ENCODE data around the gene SLC66A2. TPM values are rescaled to one million over a fixed set of nuclear protein-coding genes. Genes with fewer than 3 reads are reported as not detected.
A peak's percentile ranks its signal among the peaks of the same experiment; 100 is the strongest.
"Not testable (repeated sequence)": the region's sequence is repeated elsewhere in the genome, so short reads cannot be mapped to it uniquely, and the experiment has no call there.

SLC66A2 gene
- 33.2 and 47.3 TPM in 2 replicates for total RNA-seq

DNA sequence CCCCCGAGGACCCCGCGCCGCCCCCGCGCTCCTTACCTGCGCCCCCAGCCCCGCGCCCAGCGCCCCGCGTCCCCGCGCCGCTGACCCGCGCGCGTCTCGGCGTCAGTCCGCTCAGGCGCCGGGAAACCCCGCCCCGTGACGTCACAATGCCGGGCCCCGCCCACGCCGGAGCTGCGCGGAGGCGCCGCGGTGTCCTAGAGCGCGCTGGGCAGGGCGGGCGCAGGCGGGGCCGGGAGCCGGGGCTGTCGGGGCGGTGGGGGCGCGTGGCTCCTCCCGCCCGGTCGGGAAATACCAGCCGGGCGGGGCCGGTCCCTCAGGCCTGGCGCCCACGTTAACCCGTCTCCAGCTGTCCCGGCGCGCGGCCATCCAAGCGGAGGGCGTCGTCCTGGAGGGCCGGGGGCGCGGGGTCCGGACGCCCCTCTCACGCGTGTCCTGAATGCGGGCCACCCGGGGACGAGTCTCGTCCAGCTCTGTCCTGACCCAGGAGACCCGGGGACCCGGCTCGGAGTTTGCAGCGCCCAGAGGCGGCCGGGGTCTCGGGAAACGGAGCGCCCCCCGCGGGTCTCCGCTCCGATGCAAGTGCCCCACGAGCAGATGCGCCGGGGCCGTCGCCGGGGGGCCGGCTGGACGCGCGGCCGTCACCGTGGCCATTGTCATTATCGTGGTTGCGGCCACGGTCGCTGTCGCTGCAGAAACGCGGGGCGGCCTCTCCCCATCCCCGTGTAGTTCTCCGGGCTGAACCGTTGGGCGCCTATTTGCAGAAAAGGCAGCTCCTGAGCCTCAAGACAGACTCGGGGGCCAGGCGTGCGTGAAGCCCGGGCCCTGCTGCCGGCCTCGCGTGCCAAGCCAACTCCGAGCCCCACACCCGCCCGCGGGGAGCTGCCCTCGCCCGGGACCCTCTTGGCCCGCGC lies at the start of gene SLC66A2:
Gene SLC66A2, minus strand, starts transcription at position 109 of the 911 bp plus-strand sequence. CDS start 727 bp downstream, outside the sequence.
- peak; percentile 65 to 88 for DNase-seq (ENCODE audit: low read depth in 2 of 2)

DNA sequence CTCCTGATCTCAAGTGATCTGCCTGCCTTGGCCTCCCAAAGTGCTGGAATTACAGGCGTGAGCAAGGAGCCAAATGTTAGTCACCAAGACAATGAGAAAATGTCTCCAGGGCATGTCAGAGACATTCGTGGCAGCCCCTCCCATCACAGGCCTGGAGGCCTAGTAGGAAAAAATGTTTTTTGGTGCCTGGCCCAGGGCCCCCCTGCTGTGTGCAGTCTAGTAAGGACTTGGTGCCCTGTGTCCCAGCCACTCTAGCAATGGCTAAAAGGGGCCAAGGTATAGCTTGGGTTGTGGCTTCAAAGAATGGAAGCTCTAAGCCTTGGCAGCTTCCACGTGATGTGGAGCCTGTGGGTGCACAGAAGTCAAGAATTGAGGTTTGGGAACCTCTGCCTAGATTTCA lies 49.4 kb upstream of the SLC66A2 start:
- DNase-seq (ENCODE audit: low read depth in 2 of 2), result no peak

DNA sequence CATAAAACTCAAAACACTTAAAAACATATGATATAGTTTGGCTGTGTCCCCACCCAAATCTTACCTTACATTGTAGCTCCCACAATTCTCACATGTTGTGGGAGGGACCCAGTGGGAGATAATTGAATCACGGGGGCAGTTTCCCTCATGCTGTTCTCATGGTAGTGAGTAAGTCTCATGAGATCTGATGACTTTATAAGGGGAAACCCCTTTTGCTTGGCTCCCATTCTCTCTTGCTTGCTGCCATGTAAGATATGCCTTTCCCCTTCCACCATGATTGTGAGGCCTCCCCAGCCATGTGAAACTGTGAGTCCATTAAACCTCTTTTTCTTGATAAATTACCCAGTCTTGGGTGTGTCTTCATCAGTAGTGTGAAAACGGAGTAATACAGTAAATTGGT lies 48.2 kb upstream of the SLC66A2 start:
- DNase-seq (ENCODE audit: low read depth in 2 of 2), result not testable (repeated sequence)

DNA sequence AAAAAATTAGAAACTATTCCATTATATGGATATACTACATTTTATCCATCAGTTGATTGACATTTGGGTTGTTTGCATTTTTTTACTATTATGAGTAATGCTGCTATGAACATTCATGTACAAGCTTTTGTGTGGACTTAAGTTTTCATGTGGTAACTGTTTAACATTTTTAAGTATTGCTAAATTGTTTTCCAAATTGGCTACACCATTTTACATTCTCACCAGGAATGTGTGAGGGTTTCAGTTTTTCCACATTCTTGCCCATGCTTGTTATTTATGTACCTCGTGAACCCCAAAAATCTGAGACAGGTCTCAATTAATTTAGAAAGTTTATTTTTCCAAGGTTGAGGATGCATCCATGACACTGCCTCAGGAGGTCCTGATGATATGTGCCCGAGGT lies 40.0 kb upstream of the SLC66A2 start:
- DNase-seq (ENCODE audit: low read depth in 2 of 2), result no peak

DNA sequence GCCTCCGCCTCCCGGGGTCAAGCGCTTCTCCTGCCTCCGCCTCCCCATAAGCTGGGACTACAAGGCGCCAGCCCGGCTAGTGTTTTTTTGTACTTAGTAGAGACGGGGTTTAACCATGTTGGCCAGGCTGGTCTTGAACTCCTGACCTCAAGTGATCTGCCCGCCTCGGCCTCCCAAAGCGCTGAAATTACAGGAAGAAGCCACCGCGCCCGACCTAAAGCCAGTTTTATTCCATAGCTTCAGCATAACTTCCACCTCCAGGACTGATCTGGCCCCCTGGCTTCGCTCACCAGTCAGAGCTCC lies 37.7 kb upstream of the SLC66A2 start:
- DNase-seq (ENCODE audit: low read depth in 2 of 2), result no peak

DNA sequence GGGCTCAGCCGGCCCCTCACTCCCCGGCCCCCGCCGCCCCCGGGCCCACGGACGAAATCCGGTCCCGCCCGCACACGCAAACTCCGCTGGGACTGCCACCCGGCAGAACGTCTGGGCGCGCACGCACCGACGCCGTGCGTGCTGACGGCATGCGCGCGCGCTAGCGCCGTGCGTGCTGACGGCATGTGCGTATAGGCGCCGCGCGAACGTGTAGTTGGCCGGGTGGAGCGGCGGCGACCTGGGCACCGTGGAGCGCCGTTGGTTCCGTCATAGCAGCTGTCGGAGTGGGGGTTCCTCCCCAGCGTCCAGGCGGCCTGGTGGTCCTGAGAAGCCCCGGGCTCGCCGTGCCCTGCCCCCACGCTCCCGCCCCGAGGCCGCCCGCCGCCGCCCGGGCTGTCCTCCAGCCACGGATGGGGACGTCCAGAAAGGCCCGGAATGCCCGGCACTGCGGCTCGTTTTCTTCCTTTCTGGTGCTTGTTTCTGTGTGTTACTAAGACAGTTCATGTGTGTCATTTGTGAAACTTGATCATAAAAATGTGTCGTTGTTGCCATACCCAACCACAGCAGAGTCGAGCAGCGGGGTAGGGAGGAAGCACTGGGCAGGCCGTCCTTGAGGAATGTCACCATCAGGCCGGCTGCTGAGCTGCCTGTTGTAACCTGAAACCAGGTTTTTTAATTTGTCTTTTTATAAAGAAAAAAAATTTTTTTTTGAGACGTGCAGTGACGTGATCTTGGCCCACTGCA lies 37.2 kb upstream of the SLC66A2 start, which contains the start of gene TXNL4A:
Gene TXNL4A, minus strand, starts transcription at position 113 of the 744 bp plus-strand sequence. CDS start 171 bp downstream, outside the sequence.
- DNase-seq (ENCODE audit: low read depth in 2 of 2), result peak; percentile 80 to 95

DNA sequence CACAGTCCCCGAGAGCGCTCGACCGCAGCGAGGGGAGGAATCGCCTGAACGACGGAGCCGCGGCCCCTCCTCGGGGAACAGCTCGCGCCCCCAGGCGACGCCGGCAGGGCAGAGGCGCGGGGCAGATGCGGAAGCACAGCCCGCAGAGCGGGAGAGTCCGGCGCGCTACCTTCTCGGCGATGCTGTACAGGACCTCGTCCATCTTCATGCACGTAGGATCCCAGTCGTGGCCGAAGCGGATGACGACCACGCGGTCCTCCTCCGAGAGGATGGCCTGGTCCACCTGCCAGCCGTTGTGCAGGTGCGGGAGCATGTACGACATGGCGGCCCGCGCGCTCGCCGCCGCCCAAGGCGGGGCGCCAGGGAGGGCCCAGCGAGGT lies 36.6 kb upstream of the SLC66A2 start:
- peak in 1 of 2 donors; percentile 72 for DNase-seq (ENCODE audit: low read depth in 2 of 2)

DNA sequence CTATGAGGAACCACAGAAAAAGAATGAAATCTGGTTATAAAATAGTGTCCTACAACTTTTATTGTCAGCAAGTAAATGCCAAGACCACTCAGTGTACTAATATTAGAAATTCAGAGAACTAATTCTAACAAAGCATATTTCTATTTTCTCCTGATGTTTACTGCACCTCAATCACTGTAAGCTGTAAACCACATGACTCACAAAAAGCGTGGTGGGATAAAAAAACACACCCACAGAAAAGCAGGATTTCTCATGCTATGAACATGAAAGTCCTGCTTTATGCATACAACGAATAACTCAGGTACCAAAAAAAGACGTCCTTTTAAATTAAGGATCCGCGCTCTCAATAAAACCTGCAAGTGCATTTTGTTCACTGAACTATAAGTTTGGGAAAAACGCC lies 36.1 kb upstream of the SLC66A2 start:
- peak in 1 of 2 donors; percentile 37 for DNase-seq (ENCODE audit: low read depth in 2 of 2)

DNA sequence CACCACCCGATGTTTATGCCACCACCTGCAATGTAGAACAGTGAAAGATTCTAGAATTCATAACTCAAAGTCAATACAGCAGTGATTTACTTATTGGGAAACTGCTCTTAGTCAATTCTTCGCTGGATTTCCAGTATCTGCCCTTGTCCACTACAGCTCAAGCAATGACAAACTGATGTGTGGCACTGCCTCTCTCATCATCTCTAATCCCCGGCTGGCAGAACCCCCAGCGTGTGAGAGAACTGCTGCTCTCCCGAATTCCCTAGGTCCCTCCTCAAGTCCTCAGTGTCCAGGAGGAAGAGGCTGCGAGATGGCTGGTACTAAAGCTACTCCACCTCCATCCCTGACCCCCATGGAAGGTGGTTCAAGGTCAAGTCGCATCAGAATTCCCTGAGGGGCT lies 35.3 kb upstream of the SLC66A2 start:
- DNase-seq (ENCODE audit: low read depth in 2 of 2), result no peak

DNA sequence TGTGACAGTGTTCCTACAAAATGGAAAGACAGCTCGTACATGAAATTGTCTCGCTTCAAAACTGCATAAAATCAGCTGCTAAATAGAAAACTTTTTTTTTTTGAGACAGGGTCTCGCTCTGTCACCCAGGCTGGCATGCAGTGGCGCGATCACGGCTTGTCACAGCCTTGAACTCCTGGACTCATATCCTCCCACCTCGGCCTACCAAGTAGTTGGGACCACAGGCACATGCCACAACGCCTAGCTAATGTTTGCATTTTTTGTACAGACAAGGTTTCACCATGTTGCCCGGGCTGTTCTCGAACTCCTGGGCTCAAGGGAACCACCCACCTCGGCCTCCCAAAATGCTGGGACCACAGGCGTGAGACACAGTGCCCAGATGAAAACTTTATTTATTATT lies 33.7 kb upstream of the SLC66A2 start:
- no peak for DNase-seq (ENCODE audit: low read depth in 2 of 2)

DNA sequence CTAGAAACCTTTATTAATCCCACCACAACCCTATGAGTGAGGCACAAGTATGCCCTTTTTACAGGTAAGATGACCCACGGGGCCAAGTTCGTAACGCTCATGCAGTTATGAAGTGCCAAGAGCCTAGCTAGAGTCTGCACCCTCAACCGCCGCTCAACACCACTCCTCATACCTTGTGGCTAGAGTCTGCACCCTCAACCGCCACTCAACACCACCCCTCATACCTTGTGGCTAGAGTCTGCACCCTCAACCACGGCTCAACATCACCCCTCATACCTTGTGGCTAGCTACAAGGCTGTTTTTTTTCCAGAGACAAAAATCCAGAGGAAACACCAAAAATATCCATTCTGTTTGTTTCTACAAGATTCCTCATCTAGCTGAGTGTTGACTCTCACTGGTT lies 32.3 kb upstream of the SLC66A2 start:
- DNase-seq (ENCODE audit: low read depth in 2 of 2), result no peak

DNA sequence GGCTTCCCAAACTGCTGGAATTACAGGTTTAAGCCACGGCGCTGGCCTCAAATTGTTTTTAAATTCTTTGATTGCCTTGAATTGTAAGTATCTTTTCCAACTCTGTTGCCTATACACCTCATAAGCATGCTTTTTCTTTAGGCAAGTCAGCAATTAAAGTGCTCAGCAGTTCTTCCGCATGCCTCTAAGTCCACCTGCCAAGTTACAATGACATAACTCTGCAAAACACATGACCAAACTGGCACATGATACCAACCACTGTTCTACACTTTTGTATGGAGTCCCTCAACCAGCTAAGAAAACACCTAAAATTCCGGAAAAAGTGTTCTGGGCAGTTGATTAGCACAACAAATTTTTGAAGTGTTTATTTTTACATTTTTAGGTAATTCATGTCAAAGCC lies 31.8 kb upstream of the SLC66A2 start:
- DNase-seq (ENCODE audit: low read depth in 2 of 2), result peak; percentile 19 to 48

DNA sequence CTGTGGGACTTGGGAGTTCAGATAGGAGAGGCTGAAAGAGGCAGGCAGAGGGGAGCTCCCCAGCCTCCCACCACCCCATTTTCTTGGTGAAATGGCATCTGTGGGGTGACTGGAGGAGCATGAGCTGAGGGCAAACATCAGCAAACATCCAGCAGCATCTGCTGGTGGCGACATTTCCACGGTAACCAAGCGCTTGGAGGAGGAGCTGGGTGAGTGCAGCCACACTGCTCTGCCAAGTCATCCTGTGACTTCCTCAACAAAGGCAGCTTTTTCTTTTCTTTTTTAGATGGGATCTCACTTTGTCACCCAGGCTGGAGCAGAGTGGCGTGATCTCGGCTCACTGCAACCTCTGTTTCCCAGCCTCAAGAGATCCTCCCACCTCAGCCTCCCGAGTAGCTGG lies 31.3 kb upstream of the SLC66A2 start:
- peak in 1 of 2 donors; percentile 11 for DNase-seq (ENCODE audit: low read depth in 2 of 2)

DNA sequence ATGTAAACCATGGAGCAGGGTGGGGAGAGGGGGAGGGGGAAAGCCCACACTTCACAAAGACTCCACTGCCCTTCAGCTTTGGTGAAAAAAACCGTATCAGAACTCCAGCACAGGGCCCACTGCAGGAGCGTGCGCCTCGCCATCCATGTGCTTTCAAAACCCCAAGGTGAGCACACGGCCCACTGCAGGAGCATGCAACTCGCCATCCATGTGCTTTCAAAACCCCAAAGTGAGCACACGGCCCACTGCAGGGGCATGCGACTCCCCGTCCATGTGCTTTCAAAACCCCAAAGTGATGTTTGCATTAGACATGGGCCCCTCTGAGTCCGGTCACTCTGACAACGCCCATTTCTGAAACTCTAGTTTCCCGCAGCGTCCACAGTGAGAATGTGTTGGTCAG lies 29.1 kb upstream of the SLC66A2 start:
- DNase-seq (ENCODE audit: low read depth in 2 of 2), result no peak

DNA sequence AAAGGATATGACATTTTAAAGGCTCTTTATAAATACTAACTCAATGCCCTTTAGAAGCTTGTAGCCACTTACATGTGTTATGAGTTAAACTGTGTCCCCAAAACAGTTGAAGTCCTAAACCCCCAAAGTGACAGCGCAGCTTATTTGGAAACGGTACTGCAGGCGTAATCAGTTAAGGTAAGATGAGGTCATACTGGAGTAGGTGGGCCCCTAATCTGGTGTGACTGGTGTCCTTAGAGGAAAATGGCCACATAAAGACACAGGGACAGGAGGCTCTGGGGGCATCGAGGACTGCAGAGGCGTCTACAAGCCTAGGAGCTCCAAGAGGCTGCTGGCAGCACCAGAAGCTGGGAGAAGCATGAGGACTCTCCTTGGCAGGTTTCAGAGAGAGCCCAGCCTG lies 28.4 kb upstream of the SLC66A2 start:
- DNase-seq (ENCODE audit: low read depth in 2 of 2), result no peak

DNA sequence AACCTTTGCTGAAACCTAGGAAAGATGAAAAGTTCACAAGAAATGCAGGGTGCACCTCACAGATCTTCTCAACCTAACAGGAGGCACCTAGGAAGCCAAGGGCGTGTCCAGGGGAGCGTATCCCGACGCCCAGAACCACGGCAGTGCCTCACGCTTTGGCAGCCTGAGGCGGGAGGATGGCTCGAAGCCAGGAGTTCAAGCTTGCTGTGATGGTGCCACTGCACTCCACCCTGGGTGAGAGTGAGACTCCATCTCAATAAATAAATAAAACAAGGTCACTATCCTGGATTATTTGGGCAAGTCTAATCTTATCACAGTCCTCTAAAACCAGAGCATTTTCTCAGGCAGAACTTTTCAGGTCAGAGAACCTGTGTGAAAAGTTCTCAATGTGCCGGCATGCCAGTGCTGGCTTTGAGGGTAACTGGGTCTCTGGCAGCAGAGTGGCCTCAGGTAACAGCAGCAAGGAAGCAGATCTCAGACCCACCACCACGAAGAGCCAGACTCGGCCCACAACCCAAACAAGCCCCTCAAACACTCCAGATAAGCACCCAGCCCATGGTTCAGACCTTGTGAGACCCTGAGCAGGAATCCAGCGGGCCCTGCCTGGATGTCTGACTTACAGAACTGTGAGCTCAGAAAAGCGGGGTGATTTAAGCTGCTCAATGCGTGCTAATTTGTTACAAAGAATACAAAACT lies 24.7 kb upstream of the SLC66A2 start:
- no peak for DNase-seq (ENCODE audit: low read depth in 2 of 2)

DNA sequence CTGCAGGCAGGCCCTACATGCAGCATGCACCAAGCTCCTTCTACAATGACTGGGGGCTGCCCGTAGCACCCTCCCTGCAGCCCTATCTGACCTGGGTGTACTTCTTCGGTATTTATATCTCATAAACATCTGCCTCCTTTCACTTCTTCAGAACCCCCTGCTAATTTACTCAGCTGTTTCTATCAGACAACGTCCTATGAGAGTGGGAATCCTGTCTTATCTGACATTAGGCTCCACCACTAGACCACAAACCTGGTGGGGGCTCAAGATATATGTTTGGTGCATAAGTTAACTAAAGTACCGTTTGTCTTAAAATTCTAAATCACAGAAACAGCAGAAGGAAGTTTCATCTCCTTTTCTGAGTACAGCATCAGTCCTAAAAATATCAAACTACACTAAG lies 23.6 kb upstream of the SLC66A2 start:
- no peak for DNase-seq (ENCODE audit: low read depth in 2 of 2)

DNA sequence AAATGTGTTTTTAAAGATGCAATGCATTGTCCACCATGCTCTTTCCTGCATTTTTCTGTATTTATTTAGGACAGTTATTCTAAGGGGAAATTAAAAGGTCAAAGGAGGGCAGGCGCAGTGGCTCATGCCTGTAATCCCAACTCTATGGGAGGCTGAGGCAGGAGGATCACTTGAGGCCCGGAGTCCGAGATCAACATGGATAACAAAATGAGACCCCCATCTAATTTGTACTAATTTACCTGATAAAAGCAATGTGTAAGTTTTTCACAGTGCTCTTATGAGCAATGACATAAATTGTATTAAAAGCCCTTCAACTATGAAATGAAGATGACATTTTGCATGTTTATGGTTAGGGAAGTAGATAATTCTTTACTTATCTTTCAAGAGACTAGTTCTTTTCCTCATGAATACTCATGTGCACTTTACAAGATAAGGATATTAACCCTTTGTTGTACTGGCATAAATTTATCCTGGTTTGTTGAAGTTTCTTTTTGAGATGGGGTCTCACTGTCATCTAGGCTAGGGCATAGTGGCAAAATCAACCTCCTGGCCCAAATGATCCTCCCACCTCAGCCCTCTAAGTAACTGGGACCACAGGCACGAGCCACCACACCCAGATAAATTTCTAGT lies 22.7 kb upstream of the SLC66A2 start:
- no peak for DNase-seq (ENCODE audit: low read depth in 2 of 2)

DNA sequence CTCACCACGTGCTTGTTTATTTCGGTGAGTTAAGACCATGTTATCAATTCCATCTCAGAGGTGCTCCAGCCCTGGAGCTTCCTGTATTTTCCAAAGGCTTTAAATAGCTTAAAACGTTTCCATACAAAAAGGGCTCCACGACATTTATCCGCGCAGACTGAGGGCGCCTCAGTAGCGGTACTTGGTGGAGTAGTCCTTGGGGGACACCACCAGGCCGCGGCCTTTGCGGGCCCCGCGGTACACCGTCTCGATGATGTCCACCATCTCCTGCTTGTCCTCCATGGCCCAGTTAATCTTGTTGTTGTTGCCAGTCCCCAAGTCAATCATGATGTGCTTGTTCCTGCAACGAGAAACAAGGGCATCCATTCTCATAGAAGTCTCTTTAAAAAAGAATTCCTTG lies 22.1 kb upstream of the SLC66A2 start:
- DNase-seq (ENCODE audit: low read depth in 2 of 2), result no peak

DNA sequence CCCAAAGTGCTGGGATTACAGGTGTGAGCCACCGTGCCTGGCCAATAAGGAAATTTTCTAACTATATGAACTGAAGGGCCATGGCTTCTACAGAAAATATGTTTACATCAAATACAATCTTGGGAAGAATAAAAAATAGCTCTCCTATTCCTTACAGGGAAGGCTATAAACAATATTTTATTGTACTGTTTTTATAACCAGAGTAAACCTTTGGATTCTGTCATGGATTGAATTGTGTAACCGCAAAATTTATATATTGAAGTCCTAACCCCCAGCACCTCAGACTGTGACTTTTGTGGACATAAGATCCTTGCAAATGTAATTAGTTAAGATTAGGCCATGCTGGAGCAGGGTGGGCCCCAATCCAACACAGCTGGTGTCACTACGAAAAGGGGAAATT lies 21.3 kb upstream of the SLC66A2 start:
- no peak for DNase-seq (ENCODE audit: low read depth in 2 of 2)

DNA sequence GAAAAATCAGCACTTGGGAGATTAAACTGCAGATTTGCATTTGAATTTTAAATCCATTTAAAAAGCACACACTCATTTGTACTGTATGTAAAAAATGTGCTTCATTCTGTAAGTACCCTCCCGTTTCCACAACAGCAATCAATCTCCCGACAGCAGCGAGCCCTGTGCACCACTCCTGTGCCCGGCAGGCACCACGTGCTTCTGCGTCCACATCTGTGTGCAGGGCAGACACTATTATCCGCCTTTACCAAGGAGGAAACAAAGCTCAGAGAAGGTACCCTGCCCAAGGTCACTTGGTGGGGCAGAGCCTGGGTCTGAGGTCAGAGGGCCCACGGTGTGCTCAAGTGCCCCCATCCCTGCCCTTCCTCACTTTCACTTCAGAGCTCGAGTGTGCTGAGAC lies 20.5 kb upstream of the SLC66A2 start:
- no peak for DNase-seq (ENCODE audit: low read depth in 2 of 2)

Measured in dermis microvascular lymphatic vessel endothelial cell (primary cell).